ENCODE measurements around the gene KCNJ10. TPM values are rescaled to one million over a fixed set of nuclear protein-coding genes. Genes with fewer than 3 reads are reported as not detected.

Gene KCNJ10
- total RNA-seq, 1 experiment from 2014 or later: not detected

Other genes with a start within 250 kb of the KCNJ10 start
- not detected in 2 replicates for gene SLAMF8, start 243.3 kb downstream of the KCNJ10 start, total RNA-seq (2014; rRNA removed; shearing (Covaris generic))
- 0.05 TPM in 1 of 2 replicates, not detected in the other for gene VSIG8, start 207.5 kb downstream of the KCNJ10 start, total RNA-seq (2014; rRNA removed; shearing (Covaris generic))
- gene CFAP45, start 170.0 kb downstream of the KCNJ10 start, total RNA-seq (2014; rRNA removed; shearing (Covaris generic)): 0.35 TPM in 1 of 2 replicates, not detected in the other
- 137 and 138 TPM in 2 replicates for gene TAGLN2, start 144.7 kb downstream of the KCNJ10 start, total RNA-seq (2014; rRNA removed; shearing (Covaris generic))
- gene IGSF9, start 124.5 kb downstream of the KCNJ10 start, total RNA-seq (2014; rRNA removed; shearing (Covaris generic)): not detected in 2 replicates
- not detected in 2 replicates for gene SLAMF9, start 115.9 kb downstream of the KCNJ10 start, total RNA-seq (2014; rRNA removed; shearing (Covaris generic))
- 6.9 and 7.2 TPM in 2 replicates for gene PIGM, start 38.2 kb downstream of the KCNJ10 start, total RNA-seq (2014; rRNA removed; shearing (Covaris generic))
- not detected in 2 replicates for gene KCNJ9, start 11.4 kb upstream of the KCNJ10 start, total RNA-seq (2014; rRNA removed; shearing (Covaris generic))
- gene IGSF8, start 28.5 kb upstream of the KCNJ10 start, total RNA-seq (2014; rRNA removed; shearing (Covaris generic)): 22.4 and 23.1 TPM in 2 replicates
- gene ATP1A2, start 45.6 kb upstream of the KCNJ10 start, total RNA-seq (2014; rRNA removed; shearing (Covaris generic)): 0.07 and 0.12 TPM in 2 replicates
- gene ATP1A4, start 81.4 kb upstream of the KCNJ10 start, total RNA-seq (2014; rRNA removed; shearing (Covaris generic)): not detected in 2 replicates
- not detected in 2 replicates for gene CASQ1, start 120.4 kb upstream of the KCNJ10 start, total RNA-seq (2014; rRNA removed; shearing (Covaris generic))
- gene PEA15, start 135.2 kb upstream of the KCNJ10 start, total RNA-seq (2014; rRNA removed; shearing (Covaris generic)): 57.5 and 63.5 TPM in 2 replicates
- gene DCAF8, start 192.4 kb upstream of the KCNJ10 start, total RNA-seq (2014; rRNA removed; shearing (Covaris generic)): 90.9 and 125 TPM in 2 replicates
- 52.1 and 53.6 TPM in 2 replicates for gene PEX19, start 215.0 kb upstream of the KCNJ10 start, total RNA-seq (2014; rRNA removed; shearing (Covaris generic))